ENCODE measurements around the gene DUSP16.
"Not testable (repeated sequence)": the region's sequence is repeated elsewhere in the genome, so short reads cannot be mapped to it uniquely, and the experiment has no call there.

The DUSP16 gene

DNA sequence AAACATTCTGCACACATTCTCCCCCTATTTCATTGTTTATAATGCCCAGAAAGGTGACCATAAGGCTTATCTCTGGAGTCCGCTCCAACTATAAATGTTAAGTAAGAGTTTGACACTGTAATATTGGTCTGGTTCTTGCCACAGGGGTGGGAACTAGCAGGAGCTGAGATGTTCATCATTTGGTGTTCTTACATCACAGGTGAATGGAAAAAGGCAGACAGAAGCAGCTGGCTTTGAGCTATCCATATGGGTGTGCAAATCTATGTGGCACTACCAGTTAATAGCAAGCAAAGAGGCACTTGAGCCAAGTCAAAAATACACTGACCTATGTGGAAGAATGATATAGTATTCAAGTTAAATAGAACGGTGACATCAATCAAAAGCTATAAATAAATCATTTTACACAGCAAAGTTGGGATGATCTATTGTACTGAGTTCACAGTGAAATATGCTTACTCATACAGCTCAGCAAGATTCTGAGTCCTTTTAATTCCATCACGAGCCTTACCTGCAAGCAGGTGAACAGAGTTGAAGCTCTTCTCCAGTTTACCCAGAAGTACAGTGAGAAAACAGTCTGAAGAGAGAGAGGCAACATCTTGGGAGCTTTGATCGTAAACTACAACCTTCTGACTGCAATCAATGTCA, 43.2 kb downstream of the DUSP16 start:
- no peak for DNase-seq

DNA sequence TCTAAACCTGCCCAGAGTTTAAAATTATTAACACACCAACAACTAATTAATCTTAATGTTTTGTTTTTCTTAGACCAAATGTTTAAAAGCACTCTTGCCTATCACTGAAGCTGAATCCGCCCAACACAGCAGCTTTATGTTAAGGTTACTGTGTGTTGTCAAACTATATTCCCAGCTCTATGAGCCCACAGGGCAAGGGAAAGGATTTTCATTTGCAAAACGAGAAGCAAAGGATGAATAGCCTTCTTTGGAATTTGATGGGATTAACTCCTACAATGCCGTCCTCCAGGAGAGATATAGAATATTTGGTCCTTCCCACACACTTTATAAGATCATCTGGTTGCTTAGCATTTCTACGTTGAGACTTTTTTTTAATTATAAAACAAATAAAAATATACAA, 43.7 kb downstream of the DUSP16 start:
- DNase-seq: peak; percentile 34

DNA sequence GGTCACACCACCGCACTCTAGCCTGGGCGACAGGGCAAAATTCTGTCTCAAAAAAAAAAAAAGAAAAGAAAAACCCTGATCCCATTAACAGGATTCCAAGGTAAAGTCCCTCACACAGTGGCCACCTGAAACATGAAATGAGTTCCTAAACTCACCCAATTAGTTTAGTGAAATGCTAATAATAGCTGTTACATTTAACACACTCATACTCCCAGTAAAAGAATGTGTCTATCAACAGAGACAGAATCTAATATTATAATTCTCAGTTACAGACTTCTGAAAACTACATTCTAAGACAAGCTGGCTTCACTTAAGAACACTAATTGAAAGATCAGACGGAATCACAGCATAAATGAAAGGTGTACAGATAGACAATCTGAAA, 44.2 kb downstream of the DUSP16 start:
- no peak for DNase-seq

DNA sequence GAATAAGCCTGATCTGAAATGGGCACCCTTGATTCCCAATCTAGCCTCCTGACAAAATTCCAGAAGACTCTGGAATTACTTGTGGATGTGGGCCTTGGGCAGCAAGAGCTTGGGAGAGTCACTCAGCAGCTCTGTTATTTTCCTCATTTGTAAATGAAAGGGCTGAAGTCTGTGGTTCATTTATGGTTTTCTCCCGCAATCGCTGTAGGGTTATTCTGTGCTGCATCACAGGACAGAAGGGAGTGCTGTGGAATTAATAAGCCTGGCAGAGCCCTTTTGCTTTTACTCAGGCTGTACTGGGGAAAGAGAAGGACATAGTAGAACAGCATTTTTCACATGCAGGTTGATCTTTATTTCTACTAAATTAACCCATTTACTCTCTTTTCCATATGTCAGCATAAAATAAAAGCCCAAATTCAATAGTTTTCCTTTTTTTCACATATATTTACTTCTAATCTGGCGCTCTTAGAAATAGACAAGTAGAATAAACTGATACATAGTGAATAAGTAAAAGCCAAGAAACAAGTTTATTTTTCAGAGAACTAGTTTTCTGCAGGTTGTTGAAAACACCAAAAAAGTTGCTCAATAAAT, 49.2 kb downstream of the DUSP16 start:
- DNase-seq: no peak

GRCh38 chr12:12511895-12512711, 50.6 kb downstream of the DUSP16 start:
- DNase-seq: no peak

- peak; percentile 56 for DNase-seq
Observed at GRCh38 chr12:12511021-12511783, 51.5 kb downstream of the DUSP16 start.

DNA sequence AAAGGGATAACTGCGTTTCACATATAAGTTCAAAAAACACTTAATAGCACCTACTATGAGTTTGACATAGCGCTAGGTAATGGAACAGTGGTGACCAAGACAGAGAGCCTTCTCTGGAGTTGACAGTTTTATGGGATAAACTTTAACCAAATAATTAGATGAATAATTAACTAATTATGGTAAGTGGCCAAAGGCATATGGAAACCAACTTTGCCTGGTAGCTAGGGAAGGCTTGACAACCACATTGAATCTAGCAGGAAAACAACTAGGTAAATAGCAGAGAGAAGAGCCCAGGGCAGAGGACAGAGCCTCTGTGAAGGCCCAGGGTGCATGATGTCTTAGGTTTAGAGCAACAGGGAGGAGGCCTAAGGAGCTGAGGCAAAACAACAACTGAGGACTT, 52.1 kb downstream of the DUSP16 start:
- no peak for DNase-seq

GRCh38 chr12:12510141-12510540, 52.5 kb downstream of the DUSP16 start:
- peak; percentile 53 for DNase-seq

GRCh38 chr12:12508612-12509011, 54.1 kb downstream of the DUSP16 start:
- no peak for DNase-seq

DNA sequence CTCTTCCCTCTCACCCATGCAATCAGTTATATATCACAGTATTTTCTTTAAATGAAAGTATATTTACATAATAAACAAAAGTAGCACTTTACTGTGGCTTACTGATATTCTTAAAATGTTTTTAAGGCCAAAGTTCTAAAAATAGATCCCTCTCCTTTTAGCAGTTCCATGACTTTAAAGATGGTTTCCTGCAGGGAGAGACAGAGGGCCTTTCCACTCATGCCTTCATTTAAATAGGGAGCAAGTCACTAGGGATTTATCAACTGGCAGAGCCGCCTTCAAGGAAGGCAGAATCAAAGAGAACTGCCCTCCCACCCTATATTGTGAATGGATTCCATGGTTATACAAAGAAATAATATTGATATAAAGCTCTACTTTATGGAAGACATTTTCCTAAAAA, 55.5 kb downstream of the DUSP16 start:
- DNase-seq: no peak

DNA sequence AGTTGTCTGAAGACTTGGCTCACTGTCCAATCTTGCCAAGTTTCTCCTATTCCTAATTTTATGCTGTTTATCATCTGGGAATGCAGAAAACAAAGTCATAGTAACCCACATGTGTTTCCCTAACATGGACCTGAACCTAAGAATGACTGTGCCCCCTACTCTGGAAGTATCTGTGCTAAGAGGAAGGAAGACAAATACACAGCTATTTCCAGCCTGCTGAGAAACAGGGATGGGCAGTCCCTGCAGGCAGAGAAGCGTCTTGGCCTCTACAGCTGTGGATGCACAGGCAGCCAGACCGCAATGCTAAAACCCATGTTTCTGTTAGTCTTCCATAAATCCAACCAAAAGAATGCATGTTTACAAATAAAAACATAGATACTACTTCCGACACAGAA, 56.2 kb downstream of the DUSP16 start:
- DNase-seq: no peak

DNA sequence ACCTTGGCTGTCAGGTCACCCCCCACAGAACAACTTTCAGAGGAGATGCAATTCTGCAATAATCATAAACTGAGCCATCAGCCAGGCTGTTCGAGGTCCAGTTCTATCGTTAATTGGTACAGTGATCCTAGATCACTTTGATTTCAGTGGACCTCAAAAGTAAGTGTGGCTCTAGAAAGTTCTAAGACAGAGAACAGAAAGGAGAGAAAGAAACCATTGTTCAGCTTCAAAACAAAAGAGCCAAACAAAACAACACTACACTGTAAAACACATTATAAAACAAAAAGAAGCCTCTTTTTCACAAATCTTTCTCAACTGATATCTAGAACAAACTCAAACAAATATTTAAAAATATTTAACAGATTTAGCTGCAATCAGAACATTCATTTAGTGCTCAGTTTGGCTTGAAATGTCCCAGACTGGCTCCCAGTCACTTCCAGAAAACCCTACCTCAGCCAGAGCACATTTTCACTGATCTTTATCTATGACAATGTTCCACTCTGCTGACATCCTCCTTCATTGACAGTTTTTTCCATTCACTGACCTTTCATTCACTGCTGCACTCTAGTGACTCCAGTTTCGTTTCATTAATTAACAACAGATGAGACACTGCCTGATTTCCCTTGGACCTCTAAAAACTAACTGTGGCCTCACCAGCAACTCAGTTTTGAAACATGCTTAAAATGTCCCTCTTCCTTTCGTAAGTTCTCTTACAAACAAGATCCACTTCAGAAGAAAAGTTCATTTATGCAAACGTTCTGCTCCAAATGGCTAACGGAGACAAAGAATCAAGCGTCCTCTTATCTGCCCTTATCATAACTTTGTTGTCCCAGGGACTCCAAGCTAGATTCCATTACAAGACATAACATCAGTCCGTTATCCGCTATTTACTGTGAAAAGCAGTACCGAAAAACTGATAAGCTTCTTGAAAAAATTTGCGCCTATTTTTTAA, 56.8 kb downstream of the DUSP16 start:
- DNase-seq: no peak

GRCh38 chr12:12503384-12504078, 59.1 kb downstream of the DUSP16 start:
- no peak for DNase-seq

DNA sequence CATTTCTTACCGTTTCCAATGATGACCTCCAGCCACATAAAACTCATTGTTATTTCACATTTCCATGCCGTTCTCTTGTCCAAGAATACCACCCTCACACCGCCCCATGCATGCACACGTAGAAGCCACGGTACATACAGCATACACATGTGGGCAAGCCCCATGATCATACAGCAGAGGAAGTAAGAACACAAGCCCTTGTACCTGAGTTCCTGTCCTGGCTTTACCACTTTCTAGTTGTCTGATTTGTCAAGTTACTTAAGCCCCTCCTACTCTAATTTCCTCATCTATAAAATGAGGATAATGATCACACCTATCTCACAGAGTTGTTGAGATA, 59.9 kb downstream of the DUSP16 start:
- no peak for DNase-seq

DNA sequence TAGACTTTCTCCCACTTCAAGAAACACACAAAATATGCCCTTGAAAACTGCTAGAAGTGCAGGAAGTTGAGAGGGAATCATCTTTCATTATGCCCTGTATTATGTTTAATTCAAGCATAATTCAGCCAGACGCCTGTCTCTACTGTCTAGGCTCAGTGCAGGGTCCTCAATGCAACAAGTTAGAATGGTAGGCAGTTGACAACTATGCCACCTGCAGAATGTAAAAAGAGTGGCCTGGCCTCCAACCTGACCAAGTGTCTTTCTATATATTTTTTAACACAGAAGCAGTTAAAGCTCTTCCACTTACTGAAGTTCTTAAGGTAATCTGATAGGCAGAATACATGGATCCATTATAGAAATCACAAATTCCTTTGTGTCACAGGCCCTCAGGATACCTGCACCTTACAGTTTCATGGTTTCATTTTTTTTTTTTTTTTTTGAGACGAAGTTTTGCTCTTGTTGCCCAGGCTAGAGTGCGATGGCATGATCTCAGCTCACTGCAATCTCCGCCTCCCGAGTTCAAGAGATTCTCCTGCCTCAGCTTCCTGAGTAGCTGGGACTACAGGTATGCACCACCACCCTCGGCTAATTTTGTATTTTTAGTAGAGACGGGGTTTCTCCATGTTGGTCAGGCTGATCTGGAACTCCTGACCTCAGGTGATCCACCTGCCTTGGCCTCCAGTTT, 60.4 kb downstream of the DUSP16 start:
- DNase-seq: not testable (repeated sequence)

- no peak for DNase-seq
Observed at GRCh38 chr12:12501121-12501520, 61.5 kb downstream of the DUSP16 start.

DNA sequence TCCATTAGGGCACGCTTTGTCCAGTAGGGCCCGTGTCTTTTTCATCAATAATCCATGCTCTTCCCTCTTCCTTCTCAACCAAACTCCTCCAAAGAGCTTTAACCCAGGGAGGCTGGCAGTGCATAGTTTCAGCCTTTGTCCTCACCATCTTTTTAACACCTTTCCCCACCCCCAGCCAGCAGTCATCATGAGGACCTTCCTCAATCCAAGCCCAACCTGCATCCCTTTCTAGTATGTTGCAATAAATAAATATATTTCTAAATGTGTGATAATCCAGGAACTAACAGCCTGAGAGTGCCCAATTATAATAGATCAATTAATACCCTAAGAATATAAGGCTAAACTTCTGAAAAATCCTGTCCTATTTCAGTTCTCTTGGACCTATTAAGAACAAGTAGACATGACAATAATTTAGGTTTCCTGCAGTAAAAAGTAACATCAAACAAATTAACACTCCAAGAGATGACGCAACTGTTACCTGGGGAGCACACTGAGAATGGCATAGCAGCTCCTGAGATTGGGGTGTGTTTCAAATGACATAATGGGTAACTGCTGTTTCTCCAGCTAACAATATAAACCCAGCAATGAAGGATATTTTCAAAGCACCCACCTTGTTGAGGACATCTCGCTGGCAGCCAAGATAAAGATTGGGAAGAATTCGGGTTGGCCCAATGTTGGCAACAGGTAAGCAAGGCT, 62.6 kb downstream of the DUSP16 start:
- DNase-seq: no peak

- DNase-seq: no peak
Observed at GRCh38 chr12:12498210-12498609, 64.5 kb downstream of the DUSP16 start.

- DNase-seq: no peak
Observed at GRCh38 chr12:12495536-12495935, 67.1 kb downstream of the DUSP16 start.

DNA sequence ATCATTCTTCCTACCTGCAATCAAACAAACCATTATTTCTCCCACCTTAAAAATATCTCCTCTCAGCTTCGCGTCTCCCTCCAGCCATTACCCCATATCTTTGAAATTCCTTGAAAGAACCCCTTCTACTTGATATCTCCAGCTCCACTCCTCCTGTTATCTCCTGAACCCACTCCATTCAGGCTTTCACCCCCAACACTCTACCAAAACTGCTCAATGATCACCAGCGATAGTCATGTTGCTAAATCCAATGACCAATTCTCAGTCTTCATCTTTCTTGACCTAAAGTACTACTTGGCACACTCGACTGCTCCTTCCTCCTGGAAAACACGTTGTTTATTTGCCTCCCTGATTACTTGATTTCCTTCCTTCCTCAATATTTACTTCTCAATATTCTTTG, 70.1 kb downstream of the DUSP16 start:
- no peak for DNase-seq

GRCh38 chr12:12491606-12492005, 71.1 kb downstream of the DUSP16 start:
- no peak for DNase-seq
